NCI-H2196 (cell line): Measurements from ENCODE around the gene PHF23.

Experiments
- DNase-seq: peaks from one replicate; lab custom pipeline; 2025; ENCODE audit not compliant: unreplicated experiment; lab: John Stamatoyannopoulos, UW

PHF23 gene

GRCh38 chr17:7221278-7222092 is 17.8 kb downstream of the PHF23 start:
- DNase-seq: no peak

DNA sequence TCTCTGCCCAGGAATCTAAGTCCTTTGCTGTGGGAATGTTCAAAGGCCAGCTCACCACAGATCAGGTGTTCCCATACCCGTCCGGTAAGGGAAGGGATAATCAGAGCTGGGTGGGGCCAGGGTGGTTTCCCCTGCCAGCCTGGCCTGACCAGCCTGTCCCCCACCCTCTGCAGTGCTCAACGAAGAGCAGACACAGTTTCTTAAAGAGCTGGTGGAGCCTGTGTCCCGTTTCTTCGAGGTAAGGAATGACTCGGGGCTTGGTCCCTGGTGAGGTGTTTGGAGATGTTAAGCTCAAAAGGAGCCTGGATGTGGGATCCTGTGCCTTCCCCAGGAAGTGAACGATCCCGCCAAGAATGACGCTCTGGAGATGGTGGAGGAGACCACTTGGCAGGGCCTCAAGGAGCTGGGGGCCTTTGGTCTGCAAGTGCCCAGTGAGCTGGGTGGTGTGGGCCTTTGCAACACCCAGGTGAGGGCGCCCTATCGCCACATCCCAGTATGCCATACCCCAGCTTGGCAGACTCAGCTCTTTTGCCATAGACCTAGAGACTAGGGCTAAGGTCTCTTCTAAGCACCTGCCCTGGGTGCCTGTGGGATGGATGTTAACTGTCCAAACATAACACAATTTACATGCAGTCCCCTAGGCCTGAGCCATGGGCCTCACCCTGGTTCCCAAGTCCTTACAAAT is 18.5 kb downstream of the PHF23 start:
- peak; percentile 33 for DNase-seq

- peak; percentile 56 for DNase-seq
Measured at GRCh38 chr17:7219812-7220592, 19.3 kb downstream of the PHF23 start, which contains the start of the genes ACADVL and DLG4. Gene ACADVL (plus strand): TSS chr17:7219938. CDS start chr17:7219985, 47 bp downstream. Gene DLG4 (minus strand): TSS chr17:7219836.

DNA sequence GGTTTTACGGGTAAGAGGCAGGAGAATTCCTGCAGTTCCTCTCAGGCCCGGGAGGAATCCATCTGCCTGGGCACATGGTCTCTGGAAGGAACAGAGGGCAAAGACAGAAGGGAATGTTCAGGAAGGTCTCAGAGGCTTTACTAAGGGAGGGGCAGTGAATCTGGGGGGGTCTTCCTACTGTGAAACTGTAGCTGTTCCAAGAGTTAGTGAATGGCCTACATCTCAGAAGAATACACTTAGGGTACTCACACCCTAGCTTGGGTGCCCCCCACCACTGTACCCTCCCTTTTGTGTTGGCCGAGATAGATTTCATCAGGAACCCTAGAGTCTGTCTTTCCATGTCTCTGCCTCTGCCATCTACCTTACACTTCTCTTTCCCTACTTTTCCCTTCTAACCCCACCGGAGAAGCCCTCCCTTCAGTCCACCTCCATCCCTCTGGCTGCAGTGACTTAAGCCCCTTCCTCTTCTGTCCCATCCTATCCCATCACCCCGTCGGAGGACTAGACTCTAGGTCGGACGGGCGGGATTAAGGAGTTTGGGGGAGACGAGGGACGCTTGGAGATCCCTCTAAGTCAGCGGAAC is 19.9 kb downstream of the PHF23 start:
- DNase-seq: no peak

DNA sequence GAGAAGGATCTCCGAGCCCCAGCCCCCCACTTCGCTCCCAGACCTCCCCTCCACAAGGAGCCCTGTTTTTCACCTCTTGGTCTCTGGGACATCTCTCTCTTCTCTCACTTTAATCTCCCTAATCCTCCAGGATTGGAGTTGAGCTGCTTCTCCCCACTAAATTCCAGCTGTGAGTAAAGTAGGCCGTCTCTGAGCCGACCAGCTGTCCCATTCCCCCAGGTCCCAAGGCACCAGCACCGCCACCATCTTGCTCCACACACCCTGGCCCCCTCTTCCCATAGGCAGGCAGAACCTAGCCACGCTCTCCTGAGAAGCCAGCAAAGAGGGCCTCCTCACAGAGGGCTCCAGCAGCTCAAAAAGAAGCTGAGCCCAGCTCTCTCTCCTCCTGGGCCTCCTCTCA is 20.5 kb downstream of the PHF23 start:
- DNase-seq: no peak

GRCh38 chr17:7218166-7218565 is 21.1 kb downstream of the PHF23 start:
- DNase-seq: no peak

GRCh38 chr17:7217113-7217987 is 21.9 kb downstream of the PHF23 start:
- peak; percentile 11 for DNase-seq

GRCh38 chr17:7216242-7217112 is 22.8 kb downstream of the PHF23 start:
- no peak for DNase-seq

GRCh38 chr17:7215652-7216180 is 23.5 kb downstream of the PHF23 start:
- no peak for DNase-seq

- no peak for DNase-seq
Measured at GRCh38 chr17:7215136-7215638, 24.1 kb downstream of the PHF23 start.

- DNase-seq: peak; percentile 94
Measured at GRCh38 chr17:7214300-7215135, 24.7 kb downstream of the PHF23 start.

DNA sequence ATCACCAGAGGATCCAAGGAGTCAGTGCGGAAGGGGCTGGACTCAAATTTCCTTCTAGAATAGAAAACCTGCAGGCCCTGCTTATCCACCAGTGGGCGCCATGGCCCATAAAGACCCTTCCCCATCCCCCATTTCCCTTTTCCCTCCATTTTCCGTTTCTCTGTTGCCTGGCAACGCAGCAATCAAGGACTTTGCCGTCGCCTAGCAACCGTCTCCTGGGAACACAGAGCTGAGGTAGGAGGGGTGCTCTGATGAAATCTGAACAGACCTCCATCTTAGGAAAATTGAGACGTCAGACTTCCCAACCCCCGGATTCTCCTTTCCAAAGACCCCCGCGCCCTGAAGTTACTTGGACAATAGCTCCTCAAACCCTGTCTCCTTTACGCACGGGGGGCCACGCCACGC is 25.4 kb downstream of the PHF23 start:
- peak; percentile 85 for DNase-seq

GRCh38 chr17:7211491-7212273 is 27.6 kb downstream of the PHF23 start:
- no peak for DNase-seq

- no peak for DNase-seq
Measured at GRCh38 chr17:7208754-7209460, 30.4 kb downstream of the PHF23 start.

GRCh38 chr17:7208027-7208571 is 31.2 kb downstream of the PHF23 start:
- no peak for DNase-seq
